NOMO-1 treated with DMSO at 0.1 percent for 48 hours (cell line): Measurements from ENCODE around the gene ASIP.
A peak's percentile ranks its signal among the peaks of the same experiment; 100 is the strongest.
"Not testable (repeated sequence)": the region's sequence is repeated elsewhere in the genome, so short reads cannot be mapped to it uniquely, and the experiment has no call there.

ENCODE experiments used
- DNase-seq: peaks from one replicate; lab custom pipeline; 2025; ENCODE audit not compliant: unreplicated experiment; lab: John Stamatoyannopoulos, UW

The ASIP gene

GRCh38 chr20:34242015-34242414, 792 bp downstream of the ASIP start:
- not testable (repeated sequence) for DNase-seq

- DNase-seq, result no peak
Measured at GRCh38 chr20:34242879-34243278, 1.7 kb downstream of the ASIP start.

GRCh38 chr20:34243377-34243776, 2.2 kb downstream of the ASIP start:
- no peak for DNase-seq

GRCh38 chr20:34246126-34246626, 5.0 kb downstream of the ASIP start:
- no peak for DNase-seq

GRCh38 chr20:34249291-34249690, 8.1 kb downstream of the ASIP start:
- DNase-seq, result peak; percentile 88

GRCh38 chr20:34250005-34250404, 8.8 kb downstream of the ASIP start:
- DNase-seq, result no peak

- no peak for DNase-seq
Measured at GRCh38 chr20:34251619-34252018, 10.4 kb downstream of the ASIP start.

- not testable (repeated sequence) for DNase-seq
Measured at GRCh38 chr20:34252431-34253086, 11.3 kb downstream of the ASIP start.

GRCh38 chr20:34254979-34255378, 13.8 kb downstream of the ASIP start:
- DNase-seq, result no peak

GRCh38 chr20:34256629-34257124, 15.5 kb downstream of the ASIP start:
- no peak for DNase-seq

- no peak for DNase-seq
Measured at GRCh38 chr20:34260208-34260942, 19.2 kb downstream of the ASIP start.

- peak; percentile 87 for DNase-seq
Measured at GRCh38 chr20:34262488-34263288, 21.5 kb downstream of the ASIP start.

GRCh38 chr20:34263468-34263867, 22.2 kb downstream of the ASIP start:
- not testable (repeated sequence) for DNase-seq

GRCh38 chr20:34264141-34264540, 22.9 kb downstream of the ASIP start:
- no peak for DNase-seq

- DNase-seq, result no peak
Measured at GRCh38 chr20:34268145-34268544, 26.9 kb downstream of the ASIP start.

GRCh38 chr20:34268851-34269636, 27.8 kb downstream of the ASIP start:
- no peak for DNase-seq

- no peak for DNase-seq
Measured at GRCh38 chr20:34269996-34270627, 28.9 kb downstream of the ASIP start.

- DNase-seq, result no peak
Measured at GRCh38 chr20:34271956-34272355, 30.7 kb downstream of the ASIP start.

- no peak for DNase-seq
Measured at GRCh38 chr20:34274694-34275093, 33.5 kb downstream of the ASIP start.

GRCh38 chr20:34281177-34281576, 40.0 kb downstream of the ASIP start:
- peak; percentile 28 for DNase-seq
